AG09309 (cell line): ENCODE measurements around the gene BCL2A1.
"Not testable (repeated sequence)": the region's sequence is repeated elsewhere in the genome, so short reads cannot be mapped to it uniquely, and the experiment has no call there.

Source experiments
- DNase-seq: peaks from one replicate; pipeline ENCODE4 v3.0.0-alpha.2; 2010; ENCODE audit warnings: low read depth
- H3K4me3 ChIP-seq: 2 replicates; pipeline ENCODE4 v1.5.1; 2011; ENCODE audit warnings: mild to moderate bottlenecking, low read depth, low read length, moderate library complexity; ENCODE audit not compliant: control insufficient read depth
- CTCF ChIP-seq: IDR thresholded peaks from 2 replicates; pipeline ENCODE4 v1.5.1; 2011; ENCODE audit warnings: mild to moderate bottlenecking, low read depth, low read length, inconsistent platforms; ENCODE audit not compliant: insufficient read depth, control insufficient read depth; ENCODE audit errors: missing control alignments

BCL2A1 gene

GRCh38 chr15:79942741-79943481 is 28.1 kb downstream of the BCL2A1 start:
- H3K4me3 ChIP-seq = no peak overlapping the region
- TF ChIP-seq CTCF = no peak
- DNase-seq = no peak

GRCh38 chr15:79939399-79939798 is 31.6 kb downstream of the BCL2A1 start:
- DNase-seq = no peak
- no peak for TF ChIP-seq CTCF
- no peak overlapping the region for H3K4me3 ChIP-seq

- H3K4me3 ChIP-seq = no peak overlapping the region
- no peak for TF ChIP-seq CTCF
- no peak for DNase-seq
Measured at GRCh38 chr15:79938143-79938542, 32.9 kb downstream of the BCL2A1 start.

- DNase-seq, H3K4me3 ChIP-seq: not testable (repeated sequence)
Measured at GRCh38 chr15:79935556-79936201, 35.3 kb downstream of the BCL2A1 start.

GRCh38 chr15:79933231-79933630 is 37.8 kb downstream of the BCL2A1 start:
- no peak for DNase-seq
- no peak overlapping the region for H3K4me3 ChIP-seq
- no peak for TF ChIP-seq CTCF

GRCh38 chr15:79932447-79932846 is 38.5 kb downstream of the BCL2A1 start:
- H3K4me3 ChIP-seq = no peak overlapping the region
- no peak for TF ChIP-seq CTCF
- DNase-seq = no peak

- no peak for DNase-seq
- no peak for TF ChIP-seq CTCF
Measured at GRCh38 chr15:79930516-79930915, 40.5 kb downstream of the BCL2A1 start.

More at GRCh38 chr15:79930516-79930915, 40.5 kb downstream of the BCL2A1 start:
- no peak overlapping the region for H3K4me3 ChIP-seq
